Measurements from ENCODE around the gene NPHP1. TPM values are rescaled to one million over a fixed set of nuclear protein-coding genes. Genes with fewer than 3 reads are reported as not detected.
A peak's percentile ranks its signal among the peaks of the same experiment; 100 is the strongest.
"Not testable (repeated sequence)": the region's sequence is repeated elsewhere in the genome, so short reads cannot be mapped to it uniquely, and the experiment has no call there.

The NPHP1 gene
- 0.06 TPM for total RNA-seq (2013)
- under 1 TPM in 1 of 3 donors, not detected in 2; 0.51 TPM for polyA plus RNA-seq
- polyA minus RNA-seq: not detected in 2 replicates
- total RNA-seq: 0.13 to 7.3 (median 0.31) reads per million in 11 experiments

DNA sequence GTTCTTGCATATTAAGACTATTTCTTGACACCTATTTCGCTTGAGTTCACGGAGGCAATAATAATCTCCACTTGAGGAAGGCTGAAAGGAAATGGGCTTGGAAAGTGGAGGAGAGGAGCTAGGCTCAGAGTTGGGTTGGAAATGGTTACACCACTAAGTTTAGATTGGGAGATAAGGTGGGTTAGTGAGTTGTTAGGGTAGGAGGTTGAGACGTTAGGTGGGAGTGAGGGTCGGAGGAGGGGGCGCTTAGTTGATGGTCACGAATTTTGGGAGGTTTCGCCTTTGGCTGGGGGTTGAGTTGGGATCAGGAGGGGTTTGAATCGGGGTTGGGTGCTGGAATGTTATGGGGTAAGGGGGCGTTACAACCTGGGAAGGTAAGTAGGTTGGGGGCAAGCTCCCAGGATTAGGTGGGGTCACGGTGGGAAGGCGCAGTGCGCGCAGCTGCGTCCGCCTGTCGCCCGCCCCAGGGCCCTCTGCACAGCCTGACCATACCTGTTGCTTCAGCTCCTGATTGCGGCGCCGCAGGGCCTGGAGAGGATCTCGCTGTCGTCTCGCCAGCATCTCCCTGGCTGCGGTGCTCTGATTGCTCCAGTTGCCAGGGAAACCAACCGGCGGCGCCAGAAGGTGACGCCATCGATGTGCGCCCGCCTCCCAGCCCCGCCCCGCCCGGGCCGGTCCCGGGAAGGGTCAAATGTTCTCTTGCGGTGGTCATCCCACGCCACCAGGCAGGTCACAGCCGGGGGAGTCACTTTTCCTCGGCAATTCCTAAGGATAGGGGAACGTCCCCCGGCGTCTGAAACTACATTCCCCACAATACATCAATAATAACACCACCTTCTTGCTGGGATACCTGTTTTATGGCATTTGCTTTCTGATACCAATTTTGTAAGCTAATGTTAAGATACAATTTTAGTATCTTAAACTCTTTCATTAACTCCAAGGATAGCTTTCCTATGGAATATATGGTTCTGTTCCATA lies at the start of gene NPHP1:
TSS of gene NPHP1 (minus strand) at position 606 of the 978 bp plus-strand sequence. CDS start at position 561, 45 bp downstream.
- peaks cover 8 to 13% of the 10 kb centered on the region in 2 donors for H3K36me3 Mint-ChIP-seq
- intact Hi-C loops (cut with micrococcal nuclease): no loop called here
- H3K9ac ChIP-seq (ENCODE audit: insufficient read depth, low read length, poor library complexity, severe bottlenecking): peak within 1 kb of the TSS; percentile 49

DNA sequence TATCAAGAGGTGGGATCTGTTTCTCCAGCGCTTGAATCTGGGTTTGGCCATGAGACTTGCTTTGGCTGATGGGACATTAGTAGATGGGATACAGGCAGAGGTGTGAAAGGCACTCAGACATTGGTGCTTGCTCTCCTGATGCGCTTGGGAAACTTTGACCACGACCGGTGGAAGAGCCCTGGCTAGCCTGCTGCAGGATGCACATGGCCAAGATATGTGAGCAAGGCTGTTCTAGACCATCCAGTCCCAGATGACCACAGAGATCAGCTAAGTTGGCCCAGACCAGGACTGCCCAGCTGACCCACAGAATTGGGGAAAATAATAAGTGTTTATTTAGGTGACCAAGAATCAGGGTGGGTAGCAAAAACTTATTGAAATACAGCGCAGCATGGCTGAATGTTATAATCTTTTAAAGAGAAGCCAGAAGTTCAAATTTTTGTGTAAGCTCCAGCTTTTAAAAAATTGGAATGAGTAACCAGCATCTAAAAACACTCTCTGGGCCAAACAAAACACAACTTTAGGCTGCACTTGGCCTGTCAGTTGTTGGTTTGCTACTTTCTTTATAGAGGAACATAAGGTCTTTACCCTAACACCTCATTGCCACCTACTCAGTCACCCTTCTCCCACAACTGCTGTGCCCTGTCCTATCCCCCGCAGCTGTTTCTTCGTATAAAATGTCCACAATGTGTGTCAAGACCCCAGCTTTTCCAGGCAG lies 43.4 kb upstream of the NPHP1 start:
- H3K36me3 ChIP-seq (replicated peaks in 1 of 2; ENCODE audit: control insufficient read depth in 1 of 2, insufficient read depth in 2 of 2, low read length in 2 of 2); H3K4me3 Mint-ChIP-seq; H3K9ac ChIP-seq (ENCODE audit: insufficient read depth, low read length, poor library complexity, severe bottlenecking); H3K9me3 Mint-ChIP-seq; H3K9me3 ChIP-seq (replicated peaks in 1 of 2; ENCODE audit: control insufficient read depth in 1 of 2, insufficient read depth in 1 of 2, low read length in 2 of 2); H3K27ac Mint-ChIP-seq; DNase-seq; H3K4me2 ChIP-seq (replicated peaks; ENCODE audit: extremely low read depth, low read length, poor library complexity, severe bottlenecking); H4K20me1 ChIP-seq (ENCODE audit: insufficient read depth, low read length); H2AFZ ChIP-seq (ENCODE audit: insufficient read depth, low read depth, low read length, poor library complexity, severe bottlenecking); H3K27me3 ChIP-seq (ENCODE audit: control insufficient read depth in 2 of 2, insufficient read depth in 2 of 2, low read length in 2 of 2); intact Hi-C loops (cut with micrococcal nuclease); H3K4me1 Mint-ChIP-seq; H3K4me3 ChIP-seq (replicated peaks in 1 of 3; ENCODE audit: low read depth in 2 of 3, low read length in 3 of 3); H3K27me3 Mint-ChIP-seq (ENCODE audit: low read depth in 3 of 3); H3K36me3 Mint-ChIP-seq; H3K79me2 ChIP-seq (ENCODE audit: insufficient read depth, low read length); H3K27ac ChIP-seq (ENCODE audit: low read depth in 1 of 2, low read length in 2 of 2); H3K4me1 ChIP-seq (ENCODE audit: control insufficient read depth in 1 of 2, insufficient read depth in 2 of 2, low read length in 2 of 2): not testable (repeated sequence)
- WGBS (ENCODE audit: insufficient coverage): no CpG with 5 or more reads among the region's 7 CpGs

More for the DNA sequence above, at the start of gene NPHP1:
- Mint-ChIP-seq H3K9me3 (no peaks in the 10 kb centered on the region), H3K27ac (peak within 1 kb of the TSS; percentile 31 to 90 (median 68)), H3K4me1 (peaks cover 11% of the 10 kb centered on the region), H3K27me3 (ENCODE audit: low read depth in 3 of 3) (peaks cover 2 to 9% (median 6%) of the 10 kb centered on the region in 3 donors), H3K4me3 (peak within 1 kb of the TSS; percentile 81 to 89)
- H3K79me2 ChIP-seq (ENCODE audit: insufficient read depth, low read length): no peaks in the 10 kb centered on the region
- peaks cover 0 to 10% of the 10 kb centered on the region in 2 donors for H3K36me3 ChIP-seq (replicated peaks in 1 of 2; ENCODE audit: control insufficient read depth in 1 of 2, insufficient read depth in 2 of 2, low read length in 2 of 2)
- H3K4me2 ChIP-seq (replicated peaks; ENCODE audit: extremely low read depth, low read length, poor library complexity, severe bottlenecking): peak within 1 kb of the TSS; percentile 79
- H3K27ac ChIP-seq (ENCODE audit: low read depth in 1 of 2, low read length in 2 of 2): peak within 1 kb of the TSS in 1 of 2 donors; percentile 59
- H3K4me3 ChIP-seq (replicated peaks in 1 of 3; ENCODE audit: low read depth in 2 of 3, low read length in 3 of 3): peak within 1 kb of the TSS; percentile 60 to 83 (median 63)
- H4K20me1 ChIP-seq (ENCODE audit: insufficient read depth, low read length): no peaks in the 10 kb centered on the region
- no peaks in the 10 kb centered on the region for H3K9me3 ChIP-seq (replicated peaks in 1 of 2; ENCODE audit: control insufficient read depth in 1 of 2, insufficient read depth in 1 of 2, low read length in 2 of 2)
- no peaks in the 10 kb centered on the region for H3K27me3 ChIP-seq (ENCODE audit: control insufficient read depth in 2 of 2, insufficient read depth in 2 of 2, low read length in 2 of 2)
- TF ChIP-seq, protein P1, sequence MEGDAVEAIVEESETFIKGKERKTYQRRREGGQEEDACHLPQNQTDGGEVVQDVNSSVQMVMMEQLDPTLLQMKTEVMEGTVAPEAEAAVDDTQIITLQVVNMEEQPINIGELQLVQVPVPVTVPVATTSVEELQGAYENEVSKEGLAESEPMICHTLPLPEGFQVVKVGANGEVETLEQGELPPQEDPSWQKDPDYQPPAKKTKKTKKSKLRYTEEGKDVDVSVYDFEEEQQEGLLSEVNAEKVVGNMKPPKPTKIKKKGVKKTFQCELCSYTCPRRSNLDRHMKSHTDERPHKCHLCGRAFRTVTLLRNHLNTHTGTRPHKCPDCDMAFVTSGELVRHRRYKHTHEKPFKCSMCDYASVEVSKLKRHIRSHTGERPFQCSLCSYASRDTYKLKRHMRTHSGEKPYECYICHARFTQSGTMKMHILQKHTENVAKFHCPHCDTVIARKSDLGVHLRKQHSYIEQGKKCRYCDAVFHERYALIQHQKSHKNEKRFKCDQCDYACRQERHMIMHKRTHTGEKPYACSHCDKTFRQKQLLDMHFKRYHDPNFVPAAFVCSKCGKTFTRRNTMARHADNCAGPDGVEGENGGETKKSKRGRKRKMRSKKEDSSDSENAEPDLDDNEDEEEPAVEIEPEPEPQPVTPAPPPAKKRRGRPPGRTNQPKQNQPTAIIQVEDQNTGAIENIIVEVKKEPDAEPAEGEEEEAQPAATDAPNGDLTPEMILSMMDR (IDR thresholded peaks at IDR 0.05): no peak
- 2% methylated on average over 38 of the region's 43 CpGs for WGBS (ENCODE audit: insufficient coverage)
- peak; percentile 67 to 88 (median 84) for DNase-seq
- H2AFZ ChIP-seq (ENCODE audit: insufficient read depth, low read depth, low read length, poor library complexity, severe bottlenecking): peak within 1 kb of the TSS; percentile 91
- peaks cover 9 to 14% of the 10 kb centered on the region in 2 donors for H3K4me1 ChIP-seq (ENCODE audit: control insufficient read depth in 1 of 2, insufficient read depth in 2 of 2, low read length in 2 of 2)

DNA sequence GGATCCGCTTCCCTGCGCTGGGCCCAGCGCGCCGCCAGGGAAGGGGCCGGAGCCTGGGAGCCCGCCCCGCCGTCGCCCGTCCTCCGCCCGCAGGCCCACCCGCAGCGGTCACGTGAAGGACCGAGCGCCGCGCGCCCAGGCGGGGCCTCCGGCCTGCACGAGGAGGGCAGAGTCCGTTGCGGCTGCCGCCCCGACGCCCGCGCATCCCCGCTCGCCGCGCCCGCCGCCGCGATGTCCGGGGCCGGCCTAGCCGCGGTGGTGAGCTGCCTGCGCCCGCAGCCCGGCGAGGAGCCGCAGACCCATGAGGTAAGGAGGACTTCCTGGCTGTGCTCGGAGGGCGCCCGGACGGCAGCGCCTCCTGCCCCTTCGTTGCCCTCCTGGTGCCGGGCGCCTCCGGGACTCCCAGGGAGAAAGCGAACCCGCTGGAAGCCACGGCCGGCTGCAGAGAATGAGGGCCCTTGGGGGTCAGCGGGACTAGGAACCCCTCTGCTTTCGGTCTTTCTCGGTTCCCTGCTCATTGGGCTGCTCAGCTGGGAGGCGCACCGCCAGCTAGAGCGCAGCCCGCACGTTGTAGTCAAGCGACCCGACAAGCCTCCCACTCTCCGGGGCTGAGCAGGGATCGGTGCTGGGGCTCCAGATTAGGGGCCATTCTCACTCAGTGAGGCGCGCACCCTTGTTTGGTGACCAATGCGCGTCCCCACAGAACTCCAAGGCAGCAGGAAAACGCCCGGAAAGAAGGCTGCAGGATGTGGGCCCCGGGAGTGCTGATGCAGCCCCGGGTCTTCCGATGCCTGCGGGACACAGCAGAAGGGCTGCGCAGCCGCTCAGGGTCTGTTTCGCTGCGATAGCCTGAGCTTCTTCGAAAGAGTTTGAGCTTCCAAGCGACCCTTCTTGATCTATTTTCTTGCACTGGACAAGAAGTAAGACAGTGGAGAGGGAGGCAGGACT lies 40.9 kb upstream of the NPHP1 start:
- H3K27me3 ChIP-seq (ENCODE audit: control insufficient read depth in 2 of 2, insufficient read depth in 2 of 2, low read length in 2 of 2); H2AFZ ChIP-seq (ENCODE audit: insufficient read depth, low read depth, low read length, poor library complexity, severe bottlenecking); H3K9me3 Mint-ChIP-seq; H4K20me1 ChIP-seq (ENCODE audit: insufficient read depth, low read length); H3K9me3 ChIP-seq (replicated peaks in 1 of 2; ENCODE audit: control insufficient read depth in 1 of 2, insufficient read depth in 1 of 2, low read length in 2 of 2); H3K9ac ChIP-seq (ENCODE audit: insufficient read depth, low read length, poor library complexity, severe bottlenecking); H3K27ac ChIP-seq (ENCODE audit: low read depth in 1 of 2, low read length in 2 of 2); H3K4me3 ChIP-seq (replicated peaks in 1 of 3; ENCODE audit: low read depth in 2 of 3, low read length in 3 of 3); intact Hi-C loops (cut with micrococcal nuclease); H3K27ac Mint-ChIP-seq; H3K36me3 Mint-ChIP-seq; H3K27me3 Mint-ChIP-seq (ENCODE audit: low read depth in 3 of 3); H3K4me1 Mint-ChIP-seq; H3K4me3 Mint-ChIP-seq; DNase-seq; H3K79me2 ChIP-seq (ENCODE audit: insufficient read depth, low read length); H3K36me3 ChIP-seq (replicated peaks in 1 of 2; ENCODE audit: control insufficient read depth in 1 of 2, insufficient read depth in 2 of 2, low read length in 2 of 2); H3K4me2 ChIP-seq (replicated peaks; ENCODE audit: extremely low read depth, low read length, poor library complexity, severe bottlenecking); H3K4me1 ChIP-seq (ENCODE audit: control insufficient read depth in 1 of 2, insufficient read depth in 2 of 2, low read length in 2 of 2): not testable (repeated sequence)
- WGBS (ENCODE audit: insufficient coverage): no CpG with 5 or more reads among the region's 89 CpGs
